Mucosa of gallbladder (tissue), 1 donor: ENCODE data around the gene UBE2R2. TPM values are rescaled to one million over a fixed set of nuclear protein-coding genes. Genes with fewer than 3 reads are reported as not detected.
A peak's percentile ranks its signal among the peaks of the same experiment; 100 is the strongest.

Experiments used
- DNase-seq: peaks from one replicate; pipeline ENCODE4 v3.0.0-alpha.2; 2020; ENCODE audit warnings: low spot score
- total RNA-seq: library from RNA; stranded (reverse); gene quantifications from one replicate; pipeline ENCODE4 v1.2.1, GENCODE V29; 2021
- donor health status: DM: no; HTN: no; CAD: no.

The UBE2R2 gene
- total RNA-seq, 1 donor from 2014 or later = 42.8 TPM

- DNase-seq = peak; percentile 42
Observed at GRCh38 chr9:33884856-33885701, 68.1 kb downstream of the UBE2R2 start.

- no peak for DNase-seq
Observed at GRCh38 chr9:33885948-33886347, 69.0 kb downstream of the UBE2R2 start.

- no peak for DNase-seq
Observed at GRCh38 chr9:33893861-33894260, 76.9 kb downstream of the UBE2R2 start.

GRCh38 chr9:33894316-33894715 lies 77.4 kb downstream of the UBE2R2 start:
- no peak for DNase-seq

GRCh38 chr9:33903157-33903780 lies 86.3 kb downstream of the UBE2R2 start:
- no peak for DNase-seq

GRCh38 chr9:33905137-33905536 lies 88.2 kb downstream of the UBE2R2 start:
- DNase-seq = no peak

- no peak for DNase-seq
Observed at GRCh38 chr9:33906769-33907168, 89.8 kb downstream of the UBE2R2 start.

- no peak for DNase-seq
Observed at GRCh38 chr9:33907347-33907746, 90.4 kb downstream of the UBE2R2 start.

GRCh38 chr9:33908114-33908513 lies 91.2 kb downstream of the UBE2R2 start:
- DNase-seq = no peak

- no peak for DNase-seq
Observed at GRCh38 chr9:33908749-33909148, 91.8 kb downstream of the UBE2R2 start.

- no peak for DNase-seq
Observed at GRCh38 chr9:33913541-33913940, 96.6 kb downstream of the UBE2R2 start.

- no peak for DNase-seq
Observed at GRCh38 chr9:33914887-33915628, 98.1 kb downstream of the UBE2R2 start.

- no peak for DNase-seq
Observed at GRCh38 chr9:33917036-33917435, 100.1 kb downstream of the UBE2R2 start.

GRCh38 chr9:33919276-33919897 lies 102.4 kb downstream of the UBE2R2 start:
- no peak for DNase-seq

- no peak for DNase-seq
Observed at GRCh38 chr9:33921967-33922895, 105.3 kb downstream of the UBE2R2 start.

GRCh38 chr9:33923079-33923478 lies 106.1 kb downstream of the UBE2R2 start:
- DNase-seq = no peak

- no peak for DNase-seq
Observed at GRCh38 chr9:33923998-33924701, 107.2 kb downstream of the UBE2R2 start.

GRCh38 chr9:33924978-33925797 lies 108.2 kb downstream of the UBE2R2 start:
- DNase-seq = peak; percentile 42

- no peak for DNase-seq
Observed at GRCh38 chr9:33926746-33927485, 110.0 kb downstream of the UBE2R2 start.
